ENCODE data around the gene ADARB1. TPM values are rescaled to one million over a fixed set of nuclear protein-coding genes. Genes with fewer than 3 reads are reported as not detected.
"Not testable (repeated sequence)": the region's sequence is repeated elsewhere in the genome, so short reads cannot be mapped to it uniquely, and the experiment has no call there.

Gene ADARB1
- total RNA-seq, 1 experiment from 2014 or later = 31.9 TPM

DNA sequence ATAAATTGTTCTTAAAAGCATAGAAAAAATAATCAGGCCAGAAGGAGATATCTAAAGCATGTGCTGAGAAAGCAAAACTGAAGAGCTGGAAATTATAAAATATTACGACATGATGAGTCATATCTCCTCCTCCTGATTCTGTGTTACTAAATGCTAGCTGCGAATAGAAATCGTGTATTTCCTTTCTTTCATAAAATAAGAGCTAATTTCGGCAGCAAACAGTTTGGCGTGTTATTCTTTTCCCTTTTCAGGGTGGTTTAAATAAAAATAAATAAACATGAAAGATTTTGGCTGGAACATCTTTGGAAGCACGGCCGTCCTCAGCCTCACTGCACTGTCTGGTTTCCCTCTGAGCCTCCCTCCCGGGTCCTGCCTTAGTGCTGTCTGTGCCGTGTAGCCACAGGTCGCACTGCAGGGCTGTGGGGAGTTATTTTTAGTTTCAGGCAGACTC, 56.0 kb downstream of the ADARB1 start:
- H3K9me3 ChIP-seq (ENCODE audit: low read depth, low read length, poor library complexity, severe bottlenecking) = no peaks in the 10 kb centered on the region
- TF ChIP-seq EZH2 (IDR thresholded peaks at IDR 0.05; ENCODE audit: borderline replicate concordance, low read depth, low read length, poor library complexity, severe bottlenecking) = no peak
- no peak for TF ChIP-seq CTCF (conservative IDR thresholded peaks at IDR 0.05; ENCODE audit: low read depth, low read length)
- H3K36me3 ChIP-seq (ENCODE audit: insufficient read depth, low read length, poor library complexity, severe bottlenecking) = no peaks in the 10 kb centered on the region
- BruUV-seq (replicated peaks) = no TSS peak
- peak overlapping the region; percentile 27 for H3K4me3 ChIP-seq (ENCODE audit: low read depth, low read length, poor library complexity, severe bottlenecking)
- intact Hi-C loops (cut with micrococcal nuclease; ENCODE audit: unreplicated experiment) = no loop called here
- ChIA-PET CTCF (interaction anchor here (0.9 to 3.2 kb wide), 3 partner anchors 7 to 181 kb away, joined by 3 to 25 read pairs (median 3); no protein-coding TSS in a partner anchor), POLR2A (ENCODE audit: low non-redundant PET) (interaction anchor here (0.5 kb wide), 2 partner anchors 192 to 203 kb away, joined by 3 to 8 read pairs; no protein-coding TSS in a partner anchor)
- DNase-seq (ENCODE audit: low spot score) = peak; percentile 68
- H3K27me3 ChIP-seq (replicated peaks; ENCODE audit: insufficient read depth, low read depth, low read length, poor library complexity) = no peaks in the 10 kb centered on the region
- H3K27ac ChIP-seq (ENCODE audit: low read depth, low read length, poor library complexity, severe bottlenecking) = peak overlapping the region; percentile 79
- peaks cover 48% of the 10 kb centered on the region for H3K4me1 ChIP-seq (ENCODE audit: insufficient read depth, low read length, poor library complexity, severe bottlenecking)

GRCh38 chr21:45131537-45131999, 57.2 kb downstream of the ADARB1 start:
- CTCF ChIA-PET = interaction anchor here (1.3 kb wide), 1 partner anchor 9 kb away, joined by 3 read pairs; no protein-coding TSS in a partner anchor
- Histone ChIP-seq H3K36me3 (ENCODE audit: insufficient read depth, low read length, poor library complexity, severe bottlenecking) (no peaks in the 10 kb centered on the region), H3K9me3 (ENCODE audit: low read depth, low read length, poor library complexity, severe bottlenecking) (no peaks in the 10 kb centered on the region), H3K27me3 (replicated peaks; ENCODE audit: insufficient read depth, low read depth, low read length, poor library complexity) (no peaks in the 10 kb centered on the region), H3K27ac (ENCODE audit: low read depth, low read length, poor library complexity, severe bottlenecking) (peak overlapping the region; percentile 79), H3K4me1 (ENCODE audit: insufficient read depth, low read length, poor library complexity, severe bottlenecking) (peaks cover 54% of the 10 kb centered on the region), H3K4me3 (ENCODE audit: low read depth, low read length, poor library complexity, severe bottlenecking) (no peak overlapping the region)
- no peak for DNase-seq (ENCODE audit: low spot score)
- TF ChIP-seq EZH2 (IDR thresholded peaks at IDR 0.05; ENCODE audit: borderline replicate concordance, low read depth, low read length, poor library complexity, severe bottlenecking) (no peak), CTCF (conservative IDR thresholded peaks at IDR 0.05; ENCODE audit: low read depth, low read length) (no peak)
- POLR2A ChIA-PET (ENCODE audit: low non-redundant PET) = no interaction called here
- BruUV-seq (replicated peaks) = no TSS peak
- intact Hi-C loops (cut with micrococcal nuclease; ENCODE audit: unreplicated experiment) = no loop called here

DNA sequence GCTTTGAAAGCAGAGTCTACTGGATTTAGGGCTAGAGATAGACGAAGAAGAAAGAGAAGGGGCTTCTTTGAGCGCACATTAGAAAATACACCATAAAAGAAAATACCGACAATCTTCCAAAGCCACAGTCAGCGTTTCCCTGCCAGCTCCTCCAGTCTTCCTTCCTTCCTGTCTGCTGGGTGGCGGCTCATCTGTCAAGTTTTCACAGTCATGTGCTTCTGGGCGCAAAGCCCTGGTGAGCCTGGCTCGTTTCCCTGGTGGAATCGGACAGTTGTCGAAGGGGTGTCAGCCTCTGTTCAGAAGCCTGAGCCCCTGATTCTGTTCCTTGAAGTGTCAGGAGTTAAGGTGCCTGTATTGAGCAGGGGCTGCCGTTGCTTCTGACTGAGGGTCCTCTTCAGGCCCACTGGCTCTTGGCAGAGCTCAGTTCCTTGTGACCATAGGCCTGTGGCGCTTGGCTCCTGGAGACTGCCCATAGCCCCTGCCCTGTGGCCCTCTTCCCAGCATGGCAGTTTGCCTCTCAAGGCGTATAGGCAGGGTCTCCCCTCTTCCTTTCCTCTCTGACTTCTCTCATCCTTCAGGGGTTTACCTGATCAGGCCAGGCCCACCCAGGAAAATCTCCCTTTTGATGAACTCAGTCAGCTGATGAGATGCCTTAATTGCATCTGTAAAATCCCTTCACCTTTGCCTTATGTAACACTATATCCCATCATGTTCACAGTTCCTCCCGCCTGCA, 58.6 kb downstream of the ADARB1 start:
- POLR2A ChIA-PET (ENCODE audit: low non-redundant PET) = interaction anchor here (0.6 kb wide), 1 partner anchor 35 kb away, joined by 3 read pairs; no protein-coding TSS in a partner anchor
- intact Hi-C loops (cut with micrococcal nuclease; ENCODE audit: unreplicated experiment) = no loop called here

GRCh38 chr21:45133574-45134278, 59.3 kb downstream of the ADARB1 start:
- POLR2A ChIA-PET (ENCODE audit: low non-redundant PET) = interaction anchor here (0.6 kb wide), 1 partner anchor 34 kb away, joined by 3 read pairs; no protein-coding TSS in a partner anchor

More for the DNA sequence above, 58.6 kb downstream of the ADARB1 start:
- no peaks in the 10 kb centered on the region for H3K9me3 ChIP-seq (ENCODE audit: low read depth, low read length, poor library complexity, severe bottlenecking)
- H3K4me3 ChIP-seq (ENCODE audit: low read depth, low read length, poor library complexity, severe bottlenecking) = no peak overlapping the region
- peaks cover 64% of the 10 kb centered on the region for H3K4me1 ChIP-seq (ENCODE audit: insufficient read depth, low read length, poor library complexity, severe bottlenecking)
- peak; percentile 72 for DNase-seq (ENCODE audit: low spot score)
- BruUV-seq (replicated peaks) = no TSS peak
- H3K27me3 ChIP-seq (replicated peaks; ENCODE audit: insufficient read depth, low read depth, low read length, poor library complexity) = no peaks in the 10 kb centered on the region
- TF ChIP-seq CTCF (conservative IDR thresholded peaks at IDR 0.05; ENCODE audit: low read depth, low read length) (no peak), EZH2 (IDR thresholded peaks at IDR 0.05; ENCODE audit: borderline replicate concordance, low read depth, low read length, poor library complexity, severe bottlenecking) (no peak)
- H3K36me3 ChIP-seq (ENCODE audit: insufficient read depth, low read length, poor library complexity, severe bottlenecking) = no peaks in the 10 kb centered on the region
- peak overlapping the region; percentile 32 for H3K27ac ChIP-seq (ENCODE audit: low read depth, low read length, poor library complexity, severe bottlenecking)
- CTCF ChIA-PET = no interaction called here

More at GRCh38 chr21:45133574-45134278, 59.3 kb downstream of the ADARB1 start:
- BruUV-seq (replicated peaks); H3K9me3 ChIP-seq (ENCODE audit: low read depth, low read length, poor library complexity, severe bottlenecking); H3K27ac ChIP-seq (ENCODE audit: low read depth, low read length, poor library complexity, severe bottlenecking); intact Hi-C loops (cut with micrococcal nuclease; ENCODE audit: unreplicated experiment); CTCF ChIA-PET; H3K36me3 ChIP-seq (ENCODE audit: insufficient read depth, low read length, poor library complexity, severe bottlenecking); H3K27me3 ChIP-seq (replicated peaks; ENCODE audit: insufficient read depth, low read depth, low read length, poor library complexity); H3K4me3 ChIP-seq (ENCODE audit: low read depth, low read length, poor library complexity, severe bottlenecking); DNase-seq (ENCODE audit: low spot score): not testable (repeated sequence)
- H3K4me1 ChIP-seq (ENCODE audit: insufficient read depth, low read length, poor library complexity, severe bottlenecking) = peaks cover 59% of the 10 kb centered on the region
